CD4-positive, alpha-beta T cell treated with Interferon gamma for 1 hour (primary cell): Measurements from ENCODE around the gene GREB1.

Experiments used
- DNase-seq: peaks from one replicate; pipeline ENCODE4 v3.0.0-alpha.2; 2020

GREB1 gene

DNA sequence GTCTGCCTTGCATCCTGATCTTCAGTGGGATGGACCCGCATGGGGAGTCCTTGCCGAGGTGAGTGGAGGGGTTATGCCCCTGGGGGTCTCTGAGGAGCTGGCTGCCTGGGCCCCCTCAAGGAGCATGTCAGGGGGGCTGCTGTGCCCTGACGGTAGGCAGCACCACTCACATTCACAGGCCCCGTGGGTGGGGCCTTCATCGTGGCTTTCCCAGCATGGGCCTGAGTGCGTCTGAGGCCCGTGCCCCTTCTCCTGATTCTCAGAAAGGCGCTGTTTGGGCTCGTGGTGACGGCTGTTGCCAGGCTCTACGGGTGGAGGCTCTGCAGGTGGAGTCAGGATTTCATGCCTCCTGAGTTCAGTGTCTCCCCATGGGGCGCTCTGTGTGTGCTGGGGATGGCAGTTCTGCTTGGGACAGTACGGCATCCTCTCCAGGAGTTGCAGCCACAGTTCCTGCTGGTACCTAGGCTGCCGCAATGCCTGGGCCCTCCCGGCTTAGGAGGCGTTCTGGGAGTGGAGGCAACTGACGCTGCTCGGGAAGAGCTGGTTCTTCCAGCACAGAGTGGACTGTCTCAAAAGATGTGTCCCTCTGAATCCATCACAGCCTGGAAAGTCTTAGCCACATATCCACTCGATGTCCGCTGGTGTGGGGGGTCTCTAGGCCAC is 78.8 kb downstream of the GREB1 start:
- no peak for DNase-seq

GRCh38 chr2:11613297-11613696 is 79.5 kb downstream of the GREB1 start:
- no peak for DNase-seq

- DNase-seq: no peak
Observed at GRCh38 chr2:11615209-11615608, 81.4 kb downstream of the GREB1 start.

GRCh38 chr2:11616097-11616687 is 82.3 kb downstream of the GREB1 start:
- DNase-seq: no peak

GRCh38 chr2:11616851-11617415 is 83.1 kb downstream of the GREB1 start:
- no peak for DNase-seq

DNA sequence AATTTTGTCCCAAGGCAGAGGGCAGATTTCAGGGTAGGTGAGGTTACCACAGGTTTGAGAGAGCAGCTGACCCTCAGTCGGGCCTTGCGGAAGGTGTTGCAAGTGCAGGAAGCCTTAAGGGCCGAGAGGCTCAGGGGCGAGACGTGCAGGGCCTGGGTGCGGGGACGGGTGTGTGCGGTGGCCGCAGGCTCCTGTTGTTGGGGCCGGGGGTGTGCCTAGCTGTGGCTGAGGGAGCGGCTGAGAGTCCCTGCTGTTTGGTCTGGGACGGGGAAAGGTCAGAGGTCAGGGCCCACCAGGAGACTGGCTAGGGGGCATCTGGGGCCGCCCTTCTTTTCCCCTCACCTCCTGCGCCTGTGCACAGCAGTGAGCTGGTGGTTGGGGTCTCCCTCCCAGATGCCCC is 83.7 kb downstream of the GREB1 start:
- DNase-seq: no peak

DNA sequence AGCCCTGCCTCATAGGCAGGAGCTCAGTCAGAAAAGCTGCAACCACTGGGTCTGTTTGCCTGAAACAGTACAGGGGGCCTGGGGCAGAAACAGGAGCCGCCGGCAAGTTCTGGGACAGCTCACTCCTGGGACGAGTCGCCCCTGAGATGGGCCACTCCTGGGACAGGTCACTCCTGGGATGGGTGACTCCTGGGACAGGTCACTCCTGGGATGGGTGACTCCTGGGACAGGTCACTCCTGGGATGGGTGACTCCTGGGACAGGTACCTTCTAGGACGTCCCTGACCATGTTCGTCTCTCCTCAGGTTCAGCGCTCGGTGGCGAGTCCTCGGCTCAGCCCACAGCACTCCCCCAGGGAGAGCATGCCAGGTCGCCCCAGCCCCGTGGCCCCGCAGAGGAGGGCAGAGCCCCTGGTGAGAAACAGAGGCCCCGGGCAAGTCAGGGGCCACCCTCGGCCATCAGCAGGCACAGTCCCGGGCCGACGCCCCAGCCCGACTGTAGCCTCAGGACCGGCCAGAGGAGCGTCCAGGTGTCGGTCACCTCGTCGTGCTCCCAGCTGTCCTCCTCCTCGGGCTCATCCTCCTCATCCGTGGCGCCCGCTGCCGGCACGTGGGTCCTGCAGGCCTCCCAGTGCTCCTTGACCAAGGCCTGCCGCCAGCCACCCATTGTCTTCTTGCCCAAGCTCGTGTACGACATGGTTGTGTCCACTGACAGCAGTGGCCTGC is 84.3 kb downstream of the GREB1 start:
- DNase-seq: no peak

DNA sequence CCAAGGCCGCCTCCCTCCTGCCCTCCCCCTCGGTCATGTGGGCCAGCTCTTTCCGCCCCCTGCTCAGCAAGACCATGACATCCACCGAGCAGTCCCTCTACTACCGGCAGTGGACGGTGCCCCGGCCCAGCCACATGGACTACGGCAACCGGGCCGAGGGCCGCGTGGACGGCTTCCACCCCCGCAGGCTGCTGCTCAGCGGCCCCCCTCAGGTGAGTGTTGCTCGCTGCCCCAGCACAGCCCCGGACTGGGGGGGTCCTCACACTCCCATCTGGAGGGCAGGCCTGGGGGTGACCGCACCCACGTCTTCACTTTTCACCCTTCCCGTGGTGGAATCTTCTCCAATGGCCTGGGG is 84.8 kb downstream of the GREB1 start:
- no peak for DNase-seq

GRCh38 chr2:11621410-11621809 is 87.6 kb downstream of the GREB1 start:
- DNase-seq: no peak

DNA sequence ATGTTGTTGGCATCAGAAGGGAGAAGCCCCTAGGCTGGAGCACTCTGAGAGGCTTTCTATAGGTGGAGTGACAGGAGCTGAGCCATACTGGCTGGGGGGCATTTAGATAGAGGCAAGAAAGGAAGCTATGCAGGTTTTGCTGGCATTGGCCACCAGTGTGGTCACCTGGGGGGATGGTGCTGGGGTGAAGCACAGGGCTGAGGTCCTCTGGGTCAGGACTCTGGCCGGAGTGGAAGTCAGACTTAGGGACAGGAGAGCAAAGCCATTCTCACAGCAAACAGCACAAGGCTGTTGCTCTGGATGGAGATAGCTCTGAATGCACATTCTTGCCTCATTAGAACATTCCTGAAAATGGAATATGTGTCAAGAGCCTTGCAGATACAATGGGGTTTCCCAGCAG is 88.8 kb downstream of the GREB1 start:
- no peak for DNase-seq

DNA sequence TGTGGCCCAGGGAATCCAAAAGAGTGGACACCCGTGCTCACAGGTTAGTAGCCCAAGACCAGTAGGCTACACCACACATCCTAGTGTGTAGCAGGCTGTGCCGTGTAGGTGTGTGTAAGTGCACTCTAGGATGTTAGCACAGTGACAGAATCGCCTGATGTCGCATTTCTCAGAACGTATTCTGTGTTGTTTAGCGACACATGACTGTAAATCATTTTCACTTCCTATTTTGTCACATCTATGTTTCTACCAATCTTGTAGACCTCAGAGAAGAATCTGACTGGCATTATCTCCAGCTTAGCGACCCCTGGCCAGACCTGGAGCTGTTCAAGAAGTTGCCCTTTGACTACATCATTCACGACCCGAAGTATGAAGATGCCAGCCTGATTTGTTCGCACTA is 91.0 kb downstream of the GREB1 start:
- DNase-seq: no peak

DNA sequence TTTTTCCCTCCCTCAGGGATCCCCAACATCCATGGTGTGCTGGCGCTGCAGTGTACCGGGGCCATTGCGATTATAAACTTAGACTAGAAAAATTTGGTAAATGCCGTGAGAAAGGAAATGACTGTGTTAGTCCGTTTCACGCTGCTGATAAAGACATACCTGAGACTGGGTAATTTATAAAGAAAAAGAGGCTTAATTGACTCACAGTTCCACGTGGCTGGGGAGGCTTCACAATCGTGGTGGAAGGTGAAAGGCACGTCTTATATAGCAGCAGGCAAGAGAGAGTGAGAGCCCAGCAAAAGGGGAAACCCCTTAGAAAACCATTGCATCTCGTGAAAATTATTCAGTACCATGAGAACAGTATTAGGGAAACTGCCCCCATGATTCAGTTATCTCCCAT is 91.8 kb downstream of the GREB1 start:
- no peak for DNase-seq

- no peak for DNase-seq
Observed at GRCh38 chr2:11628675-11629074, 94.8 kb downstream of the GREB1 start.

DNA sequence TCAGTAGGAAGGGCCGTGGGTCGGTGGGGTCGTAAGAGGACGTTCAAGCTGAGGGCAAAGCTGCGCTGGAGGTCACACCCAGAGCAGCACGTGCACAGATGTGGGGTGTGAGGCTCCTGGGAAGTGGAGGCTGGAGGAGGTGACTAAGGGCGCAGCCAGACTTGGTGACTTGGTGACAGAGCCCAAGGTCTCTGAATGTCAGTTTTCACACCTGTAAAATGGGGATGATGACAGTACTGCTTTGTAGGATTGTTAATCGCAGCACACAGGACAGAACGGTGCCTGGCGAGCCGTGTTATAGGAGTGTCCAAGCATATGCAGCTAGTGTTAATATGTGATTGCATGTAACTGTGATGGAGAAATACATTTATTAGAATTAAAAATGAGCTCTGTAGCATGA is 95.4 kb downstream of the GREB1 start:
- no peak for DNase-seq

DNA sequence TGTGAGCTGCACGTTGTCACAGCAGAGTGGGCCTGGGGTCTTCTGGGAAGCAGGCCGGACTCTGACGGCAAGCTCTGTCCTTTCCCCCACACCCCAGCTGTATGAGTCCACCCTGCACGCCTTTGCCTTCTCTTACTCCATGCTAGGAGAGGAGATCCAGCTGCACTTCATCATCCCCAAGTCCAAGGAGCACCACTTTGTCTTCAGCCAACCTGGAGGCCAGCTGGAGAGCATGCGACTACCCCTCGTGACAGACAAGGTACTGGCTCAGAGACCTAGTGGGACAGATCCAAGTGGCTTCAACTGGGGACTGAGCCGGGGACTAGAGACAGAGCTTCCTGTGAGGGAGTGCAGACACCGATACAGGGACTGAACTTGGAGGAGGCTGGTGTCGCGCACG is 96.0 kb downstream of the GREB1 start:
- no peak for DNase-seq

- no peak for DNase-seq
Observed at GRCh38 chr2:11630855-11631254, 97.0 kb downstream of the GREB1 start.

DNA sequence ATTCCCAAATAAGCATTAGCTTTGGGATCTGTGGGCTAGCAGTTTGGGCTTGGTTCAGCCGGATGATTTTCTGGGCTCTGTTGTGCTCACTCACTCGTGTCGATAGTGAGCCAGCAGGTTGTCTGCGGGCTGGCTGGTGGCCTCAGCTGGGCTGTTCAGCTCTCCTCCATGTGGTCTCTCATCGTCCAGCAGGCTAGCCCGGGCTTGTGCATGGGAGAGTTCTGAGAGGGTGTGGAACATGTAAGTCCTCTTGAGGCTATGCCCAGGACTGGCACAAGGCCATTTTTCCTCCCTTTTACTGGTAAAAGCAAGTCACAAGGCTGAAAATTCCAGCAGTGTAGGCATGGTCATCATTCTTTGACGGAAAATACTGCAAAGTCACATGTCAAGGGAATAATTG is 97.6 kb downstream of the GREB1 start:
- no peak for DNase-seq

GRCh38 chr2:11633923-11634478 is 100.2 kb downstream of the GREB1 start:
- no peak for DNase-seq

- DNase-seq: no peak
Observed at GRCh38 chr2:11634584-11634983, 100.7 kb downstream of the GREB1 start.

- no peak for DNase-seq
Observed at GRCh38 chr2:11635141-11635540, 101.3 kb downstream of the GREB1 start.

DNA sequence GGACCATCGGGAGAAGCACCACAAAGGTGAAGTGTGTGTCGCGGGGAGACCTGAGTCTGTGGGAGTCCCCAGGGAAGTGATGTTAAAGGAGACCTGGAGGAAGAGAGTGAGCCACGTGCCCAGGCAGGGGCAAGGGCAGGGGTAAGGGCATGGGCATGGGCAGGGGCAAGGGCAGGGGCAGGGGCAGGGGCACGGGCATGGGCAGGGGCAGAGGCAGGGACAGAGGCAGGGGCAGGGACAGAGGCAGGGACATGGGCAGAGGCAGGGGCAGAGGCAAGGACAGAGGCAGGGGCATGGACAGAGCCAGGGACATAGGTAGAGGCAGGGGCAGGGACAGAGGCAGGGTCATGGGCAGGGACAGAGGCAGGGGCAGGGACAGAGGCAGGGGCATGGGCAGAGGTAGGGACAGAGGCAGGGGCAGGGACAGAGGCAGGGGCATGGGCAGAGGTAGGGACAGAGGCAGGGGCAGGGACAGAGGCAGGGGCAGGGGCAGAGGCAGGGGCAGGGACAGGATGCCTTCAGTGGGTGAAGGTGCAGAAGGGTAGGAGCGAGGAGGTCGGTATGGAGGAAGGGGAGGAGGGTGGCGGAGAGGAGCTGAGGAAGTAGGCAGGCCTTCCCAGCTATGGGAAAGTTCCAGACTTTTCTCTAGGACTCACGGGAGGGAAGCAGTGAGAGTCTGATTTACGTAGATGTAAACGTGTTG is 102.9 kb downstream of the GREB1 start:
- DNase-seq: no peak

DNA sequence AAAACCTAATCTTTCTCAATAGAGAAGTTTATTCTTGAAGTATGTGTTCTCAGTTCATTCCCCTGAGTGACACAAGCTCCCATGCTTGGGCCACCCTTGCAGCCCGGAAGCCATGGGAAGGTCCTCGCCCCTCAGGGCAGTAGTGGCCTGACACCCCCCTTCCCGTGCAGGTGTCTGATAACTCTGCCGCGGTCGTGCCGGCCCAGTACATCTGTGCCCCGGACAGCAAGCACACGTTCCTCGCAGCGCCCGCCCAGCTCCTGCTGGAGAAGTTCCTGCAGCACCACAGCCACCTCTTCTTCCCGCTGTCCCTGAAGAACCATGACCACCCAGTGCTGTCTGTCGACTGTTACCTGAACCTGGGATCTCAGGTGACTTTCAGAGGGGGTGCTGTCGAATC is 103.7 kb downstream of the GREB1 start:
- DNase-seq: no peak

- no peak for DNase-seq
Observed at GRCh38 chr2:11639503-11639902, 105.7 kb downstream of the GREB1 start.
